Aorta (tissue), 5 donors: ENCODE data around the gene GLRX3. TPM values are rescaled to one million over a fixed set of nuclear protein-coding genes. Genes with fewer than 3 reads are reported as not detected.

Experiments
- ATAC-seq: fragments of 200-7000 bp; cut with Tn5 transposase; one replicate; pipeline ENCODE4 v1.9.1; 2022; ENCODE audit warnings: moderate library complexity; ENCODE audit not compliant: low FRiP score
- DNase-seq, 2 donors: peaks; one replicate each; pipeline ENCODE4 v3.0.0-alpha.2; 2020
- H3K27ac ChIP-seq, 2 donors: one replicate each; pipeline ENCODE4 v1.5.1; 2013; ENCODE audit warnings: low read length in 2 of 2, mild to moderate bottlenecking in 2 of 2, moderate library complexity in 2 of 2, control low read depth in 1 of 2, inconsistent platforms in 1 of 2, low read depth in 1 of 2
- H3K27me3 ChIP-seq, 2 donors: one replicate each; pipeline ENCODE4 v1.6.1; 2013; ENCODE audit warnings: control low read depth in 1 of 2, low read length in 1 of 2, mild to moderate bottlenecking in 1 of 2, moderate library complexity in 1 of 2; ENCODE audit not compliant: insufficient read depth in 2 of 2, control insufficient read depth in 1 of 2
- H3K36me3 ChIP-seq, 2 donors: one replicate each; pipeline ENCODE4 v1.6.1; 2013; ENCODE audit warnings: control low read depth in 1 of 2, low read length in 1 of 2, mild to moderate bottlenecking in 1 of 2; ENCODE audit not compliant: insufficient read depth in 2 of 2, control insufficient read depth in 1 of 2
- H3K4me1 ChIP-seq, 2 donors: one replicate each; pipeline ENCODE4 v1.6.1; 2013; ENCODE audit warnings: low read length in 2 of 2, control low read depth in 1 of 2, mild to moderate bottlenecking in 1 of 2, moderate library complexity in 1 of 2; ENCODE audit not compliant: insufficient read depth in 2 of 2, control insufficient read depth in 1 of 2
- H3K4me3 ChIP-seq, 2 donors: one replicate each; pipeline ENCODE4 v1.5.1; 2013; ENCODE audit warnings: low read length in 2 of 2, control low read depth in 1 of 2, mild to moderate bottlenecking in 1 of 2
- H3K9me3 ChIP-seq: one replicate; pipeline ENCODE4 v1.6.1; 2013; ENCODE audit warnings: mild to moderate bottlenecking, low read length; ENCODE audit not compliant: control insufficient read depth
- WGBS, 2 donors: extraction: QIAGEN DNeasy Blood & Tissue Kit; methylation state at CpG; one replicate each; pipeline ENCODE4 v1.1.7; 2013; 5-methylcytosine and 5-hydroxymethylcytosine counted together
- intact Hi-C, 2 donors: fragments of 100-400 bp; cut with DNase I; formaldehyde crosslinking; loops; one replicate each; pipeline versions ENCODE4 v1.14.2 to v1.15.0; 2022
- polyA plus RNA-seq, 2 donors: library from polyadenylated mRNA; stranded (reverse); fragments of 200-250 nt; gene quantifications; one replicate each; pipeline ENCODE4 v1.2.3, GENCODE V29; 2013
- total RNA-seq, 2 donors: library from RNA; stranded (reverse); fragmentation: NEBNext Ultra II Directional; extraction: Animal tissue kit (Norgen Biotek cat#: 25700); gene quantifications; one replicate each; pipeline ENCODE4 v1.2.1, GENCODE V29; 2021
- donor health status: healthy with polysubstance abuse.
- donor health status: Bipolar disorder and iron deficiency.
- donor health status: DM: no; HTN: no; CAD: no.
- donor health status: DM: no; HTN: no; CAD: no.
- donor health status: DM: yes; HTN: yes; CAD: no.

Gene GLRX3
- total and polyA plus RNA-seq, 4 donors: 47.1 to 95.3 (median 54.1) TPM

DNA sequence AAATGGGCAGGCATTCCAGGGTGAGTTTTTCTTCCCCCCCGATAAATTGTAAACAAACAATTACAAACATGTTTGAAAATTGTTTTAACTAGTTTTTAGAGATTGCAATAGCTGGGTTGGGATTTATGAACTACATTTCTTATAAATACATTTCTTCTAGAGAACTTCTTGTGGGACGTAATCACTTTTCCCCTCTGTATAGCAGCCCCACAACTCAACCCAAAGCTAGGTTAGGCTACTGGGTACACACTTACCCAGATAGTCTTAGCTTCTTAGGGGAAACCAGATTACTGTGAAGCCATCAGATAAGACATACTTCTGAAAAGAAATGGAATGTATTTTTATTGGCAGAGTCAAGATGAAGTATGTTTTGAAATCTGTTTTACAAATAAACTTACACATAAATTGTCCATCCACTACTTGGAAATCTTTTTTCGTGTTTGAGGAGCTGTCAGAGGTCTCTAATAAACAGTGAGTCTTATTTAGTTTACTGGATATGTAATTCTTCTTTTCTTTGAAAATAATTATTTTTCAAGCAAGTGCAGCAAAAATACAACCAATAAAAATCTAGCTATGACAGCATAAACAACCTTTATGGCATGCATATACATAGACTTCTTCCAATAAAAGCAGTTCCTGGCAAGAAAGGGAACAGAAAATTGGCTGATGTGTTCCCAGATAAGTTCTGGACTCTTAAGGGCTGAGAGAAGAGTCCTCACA, 8.0 kb upstream of the GLRX3 start:
- Histone ChIP-seq H3K9me3 (no peaks in the 10 kb centered on the region), H3K4me3 (no peak overlapping the region), H3K4me1 (no peaks in the 10 kb centered on the region), H3K27me3 (no peaks in the 10 kb centered on the region), H3K36me3 (no peaks in the 10 kb centered on the region), H3K27ac (no peak overlapping the region)
- ATAC-seq: no peak
- 5 to 6% methylated on average over 3 of the region's 3 CpGs for WGBS, 2 donors
- DNase-seq: no peak
- intact Hi-C loops: no loop called here

DNA sequence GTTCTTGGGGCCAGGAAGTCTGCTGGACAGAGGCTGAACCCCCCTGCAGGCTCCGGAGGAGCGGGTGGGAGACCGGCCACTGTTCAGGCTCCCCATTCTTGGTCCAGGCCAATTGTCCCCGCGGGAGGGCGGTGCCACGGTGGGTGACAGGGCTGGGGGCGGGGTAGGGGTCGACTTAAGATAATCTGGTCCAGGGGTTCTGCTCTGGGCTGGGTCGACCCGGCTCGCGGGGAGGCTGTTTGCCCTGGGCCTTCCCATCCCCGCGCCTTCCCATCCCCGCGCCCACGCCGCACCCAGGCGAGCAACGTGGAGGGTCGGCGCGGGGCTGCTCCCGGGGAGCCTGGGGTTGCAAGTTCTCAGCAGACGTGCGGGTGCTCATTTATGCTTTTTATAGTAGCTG, 7.3 kb upstream of the GLRX3 start:
- Histone ChIP-seq H3K4me3 (no peak overlapping the region), H3K27ac (no peak overlapping the region), H3K9me3 (no peaks in the 10 kb centered on the region), H3K27me3 (no peaks in the 10 kb centered on the region), H3K36me3 (no peaks in the 10 kb centered on the region), H3K4me1 (no peaks in the 10 kb centered on the region)
- whole genome bisulfite sequencing, 2 donors: 19 to 34% methylated on average over 27 of the region's 27 CpGs
- DNase-seq (no peak), ATAC-seq (peak; percentile 63)
- intact Hi-C loops: no loop called here

- intact Hi-C loops: loop anchor here (1.0 kb wide), 1 partner anchor 24 kb away; no protein-coding TSS in a partner anchor
- 21 to 23% methylated on average over 16 to 17 of the region's 17 CpGs for WGBS, 2 donors
- ATAC-seq (peak; percentile 4), DNase-seq (no peak)
- Histone ChIP-seq H3K27ac (peak overlapping the region in 1 of 2 donors; percentile 52), H3K36me3 (no peaks in the 10 kb centered on the region), H3K4me1 (peaks cover 0 to 14% of the 10 kb centered on the region in 2 donors), H3K9me3 (no peaks in the 10 kb centered on the region), H3K4me3 (peak overlapping the region; percentile 97 to 99), H3K27me3 (no peaks in the 10 kb centered on the region)
These were observed 440 bp upstream of the GLRX3 start for GRCh38 chr10:130135676-130136225.

DNA sequence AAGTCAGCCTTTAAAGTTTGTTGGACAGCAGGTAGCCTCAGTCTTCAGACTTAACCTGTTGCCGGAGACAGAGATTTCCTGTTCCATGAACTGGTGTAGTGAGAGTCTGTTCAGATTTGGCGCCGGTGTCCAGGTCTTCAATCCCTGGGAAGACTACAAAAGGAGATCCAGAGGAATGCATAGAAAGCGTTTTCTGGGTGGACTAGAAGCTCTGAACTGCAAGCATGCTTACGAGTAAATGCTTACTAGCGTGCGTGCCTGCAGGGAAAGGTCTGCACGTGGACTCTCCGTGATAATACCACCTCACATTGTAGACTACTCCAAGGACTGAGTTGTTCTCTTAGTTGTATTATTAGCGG, 878 bp downstream of the GLRX3 start:
- no peaks in the 10 kb centered on the region for H3K36me3 ChIP-seq
- 1 to 2% methylated on average over 10 of the region's 10 CpGs for WGBS, 2 donors
- H3K4me3 ChIP-seq: peak overlapping the region; percentile 97 to 99
- H3K9me3 ChIP-seq: no peaks in the 10 kb centered on the region
- no peak for DNase-seq
- ATAC-seq: no peak
- H3K4me1 ChIP-seq: peaks cover 0 to 14% of the 10 kb centered on the region in 2 donors
- H3K27me3 ChIP-seq: no peaks in the 10 kb centered on the region
- intact Hi-C loops: no loop called here
- H3K27ac ChIP-seq: peak overlapping the region in 1 of 2 donors; percentile 29

GRCh38 chr10:130137659-130138478, 1.7 kb downstream of the GLRX3 start:
- 89 to 90% methylated on average over 28 of the region's 28 CpGs for WGBS, 2 donors
- H3K4me3 ChIP-seq: peak overlapping the region in 1 of 2 donors; percentile 97
- ATAC-seq (no peak), DNase-seq (no peak)
- no peaks in the 10 kb centered on the region for H3K27me3 ChIP-seq
- no peaks in the 10 kb centered on the region for H3K9me3 ChIP-seq
- H3K4me1 ChIP-seq: peaks cover 0 to 14% of the 10 kb centered on the region in 2 donors
- intact Hi-C loops: no loop called here
- no peaks in the 10 kb centered on the region for H3K36me3 ChIP-seq
- no peak overlapping the region for H3K27ac ChIP-seq

DNA sequence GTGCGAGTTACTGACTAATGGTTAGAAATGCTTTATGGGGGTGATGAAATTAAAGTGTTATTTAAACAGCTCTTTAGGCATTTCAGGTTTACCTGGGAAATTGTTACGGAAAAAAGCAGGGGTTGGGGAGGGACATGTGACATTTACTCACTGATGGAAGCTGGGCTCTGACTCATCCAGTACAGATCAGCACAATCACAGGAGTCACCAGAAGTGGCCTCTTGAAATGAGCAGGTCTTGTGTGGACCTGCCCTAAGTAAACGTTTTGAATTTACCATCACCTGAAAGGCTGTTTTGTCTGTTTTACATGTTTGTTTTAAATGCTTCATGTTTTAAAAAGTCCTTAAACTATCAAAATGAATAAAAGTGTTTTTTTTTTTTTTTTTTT, 2.3 kb downstream of the GLRX3 start:
- intact Hi-C loops: no loop called here
- H3K4me1 ChIP-seq: peaks cover 0 to 14% of the 10 kb centered on the region in 2 donors
- no peak for DNase-seq
- no peaks in the 10 kb centered on the region for H3K27me3 ChIP-seq
- H3K4me3 ChIP-seq: no peak overlapping the region
- WGBS, 2 donors: 86 to 87% methylated on average over 3 of the region's 3 CpGs
- no peak for ATAC-seq
- H3K36me3 ChIP-seq: no peaks in the 10 kb centered on the region
- no peaks in the 10 kb centered on the region for H3K9me3 ChIP-seq
- H3K27ac ChIP-seq: no peak overlapping the region

- Histone ChIP-seq H3K9me3 (no peaks in the 10 kb centered on the region), H3K36me3 (no peaks in the 10 kb centered on the region), H3K4me1 (peaks cover 0 to 14% of the 10 kb centered on the region in 2 donors), H3K4me3 (no peak overlapping the region), H3K27me3 (no peaks in the 10 kb centered on the region), H3K27ac (no peak overlapping the region)
- ATAC-seq: no peak
- 96 to 99% methylated on average over 1 of the region's 1 CpG for WGBS, 2 donors
- DNase-seq: no peak
- intact Hi-C loops: no loop called here
These were observed 4.2 kb downstream of the GLRX3 start for GRCh38 chr10:130140425-130140824.

DNA sequence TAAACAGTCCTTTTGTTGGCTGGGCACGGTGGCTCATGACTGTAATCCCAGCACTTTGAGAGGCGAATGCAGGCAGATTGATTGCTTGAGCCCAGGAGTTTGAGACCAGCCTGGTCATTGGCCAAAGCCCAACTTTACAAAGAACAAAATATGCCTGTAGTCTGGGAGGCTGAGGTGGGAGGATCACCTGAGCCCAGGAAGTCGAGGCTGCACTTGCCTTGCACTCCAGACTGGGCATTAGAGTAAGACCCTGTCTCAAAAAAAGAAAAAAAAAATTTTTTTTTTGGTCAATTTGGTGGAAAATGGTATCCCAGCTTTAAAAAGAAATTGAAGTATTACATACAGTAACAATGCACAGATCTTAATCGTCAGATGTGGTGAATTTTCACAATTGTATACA, 4.8 kb downstream of the GLRX3 start:
- peaks cover 0 to 1% of the 10 kb centered on the region in 2 donors for H3K36me3 ChIP-seq
- no peaks in the 10 kb centered on the region for H3K9me3 ChIP-seq
- H3K4me1 ChIP-seq: peaks cover 0 to 14% of the 10 kb centered on the region in 2 donors
- no peaks in the 10 kb centered on the region for H3K27me3 ChIP-seq
- 73 to 84% methylated on average over 4 of the region's 4 CpGs for WGBS, 2 donors
- intact Hi-C loops: no loop called here
- DNase-seq (no peak), ATAC-seq (no peak)
- H3K27ac ChIP-seq: no peak overlapping the region
- no peak overlapping the region for H3K4me3 ChIP-seq
